ENCODE measurements around the gene PRDX2. TPM values are rescaled to one million over a fixed set of nuclear protein-coding genes. Genes with fewer than 3 reads are reported as not detected.
"Not testable (repeated sequence)": the region's sequence is repeated elsewhere in the genome, so short reads cannot be mapped to it uniquely, and the experiment has no call there.

Gene PRDX2
- total and polyA plus RNA-seq, 10 of the 15 experiments (the other 5 are each of a cell fraction or from before 2014, with no cell fraction given) = 93.0 to 812 (median 344) TPM

GRCh38 chr19:12847159-12848139, 45.8 kb upstream of the PRDX2 start (continued):
- TF ChIP-seq YY1 (IDR thresholded peaks at IDR 0.05; ENCODE audit: low read depth, low read length) (peak; percentile 78), SMC3 (IDR thresholded peaks at IDR 0.05; ENCODE audit: borderline replicate concordance, low read length) (peak; percentile 91), JUND (IDR thresholded peaks at IDR 0.05; ENCODE audit: low read depth, low read length) (no peak), BCLAF1 (IDR thresholded peaks at IDR 0.05) (no peak), NBN (IDR thresholded peaks at IDR 0.05) (no peak), ZBTB40 (IDR thresholded peaks at IDR 0.05; ENCODE audit: borderline replicate concordance) (no peak), NFYB (IDR thresholded peaks at IDR 0.05; ENCODE audit: insufficient read depth, low read depth, low read length) (no peak), RAD51 (IDR thresholded peaks at IDR 0.05) (no peak), IKZF1 (conservative IDR thresholded peaks at IDR 0.05) (peak; percentile 55), EZH2 (IDR thresholded peaks at IDR 0.05; ENCODE audit: borderline replicate concordance, control insufficient read depth, low read depth, low read length) (no peak), CEBPB (IDR thresholded peaks at IDR 0.05; ENCODE audit: borderline replicate concordance in 1 of 2, low read depth in 2 of 2, low read length in 2 of 2) (no peak), TCF3 (IDR thresholded peaks at IDR 0.05; ENCODE audit: borderline replicate concordance, insufficient read depth, low read depth, low read length) (no peak), CBX5 (IDR thresholded peaks at IDR 0.05; ENCODE audit: low read depth) (no peak)

GRCh38 chr19:12846613-12847012, 45.0 kb upstream of the PRDX2 start:
- not testable (repeated sequence) for H3K27ac ChIP-seq (ENCODE audit: control insufficient read depth, insufficient read depth); H3K4me3 ChIP-seq; FAIRE-seq; H3K9me3 ChIP-seq (replicated peaks; ENCODE audit: control insufficient read depth, insufficient read depth, low read length); H4K20me1 ChIP-seq (ENCODE audit: control insufficient read depth, insufficient read depth); ATAC-seq; H3K36me3 ChIP-seq (ENCODE audit: control insufficient read depth in 2 of 2, insufficient read depth in 2 of 2, low read length in 1 of 2); H3K9ac ChIP-seq (ENCODE audit: control insufficient read depth, insufficient read depth, low read length); H2AFZ ChIP-seq (ENCODE audit: control insufficient read depth, low read depth, low read length); H3K79me2 ChIP-seq (ENCODE audit: control insufficient read depth, insufficient read depth, low read length); DNase-seq (ENCODE audit: low read depth, low spot score); H3K4me1 ChIP-seq (ENCODE audit: control insufficient read depth, insufficient read depth, low read length); H3K4me2 ChIP-seq (ENCODE audit: control insufficient read depth, insufficient read depth); H3K27me3 ChIP-seq (replicated peaks in 1 of 2; ENCODE audit: control insufficient read depth in 2 of 2, insufficient read depth in 2 of 2, low read length in 1 of 2); BruUV-seq (replicated peaks)
- in situ Hi-C loops (cut with MboI) (loop anchor here (5.0 kb wide), 1 partner anchor 79 kb away; no protein-coding TSS in a partner anchor), intact Hi-C loops (cut with micrococcal nuclease; ENCODE audit: unreplicated experiment) (loop anchor here (1.0 kb wide), 2 partner anchors 80 to 86 kb away; no protein-coding TSS in a partner anchor)
- CTCF ChIA-PET = interaction anchor here (0.6 to 10.1 kb wide), 23 partner anchors 9 to 274 kb away, joined by 3 to 235 read pairs (median 7); partner anchors contain the start of genes CALR, DNASE2, FBXW9 and RNASEH2A
- SMC1A ChIA-PET (ENCODE audit: uncharacterized antibody, unreplicated experiment) = interaction anchor here (0.8 to 2.4 kb wide), 10 partner anchors 40 to 88 kb away, joined by 3 to 17 read pairs (median 3); partner anchors contain the start of genes JUNB and RNASEH2A
- RAD21 ChIA-PET (ENCODE audit: unreplicated experiment) = interaction anchor here (0.7 to 2.5 kb wide), 8 partner anchors 12 to 129 kb away, joined by 3 to 76 read pairs (median 4); partner anchors contain the start of gene RNASEH2A
- WGBS (ENCODE audit: insufficient coverage, insufficient replicate concordance, low lambda C conversion rate, missing lambda C conversion rate) = 55% methylated on average over 7 of the region's 7 CpGs
- POLR2A ChIA-PET = interaction anchor here (0.9 to 1.1 kb wide), 3 partner anchors 22 to 80 kb away, joined by 3 to 6 read pairs (median 4); no protein-coding TSS in a partner anchor

Measured in GM12878 (cell line).